ENCODE data around the gene KCTD5.

The KCTD5 gene

DNA sequence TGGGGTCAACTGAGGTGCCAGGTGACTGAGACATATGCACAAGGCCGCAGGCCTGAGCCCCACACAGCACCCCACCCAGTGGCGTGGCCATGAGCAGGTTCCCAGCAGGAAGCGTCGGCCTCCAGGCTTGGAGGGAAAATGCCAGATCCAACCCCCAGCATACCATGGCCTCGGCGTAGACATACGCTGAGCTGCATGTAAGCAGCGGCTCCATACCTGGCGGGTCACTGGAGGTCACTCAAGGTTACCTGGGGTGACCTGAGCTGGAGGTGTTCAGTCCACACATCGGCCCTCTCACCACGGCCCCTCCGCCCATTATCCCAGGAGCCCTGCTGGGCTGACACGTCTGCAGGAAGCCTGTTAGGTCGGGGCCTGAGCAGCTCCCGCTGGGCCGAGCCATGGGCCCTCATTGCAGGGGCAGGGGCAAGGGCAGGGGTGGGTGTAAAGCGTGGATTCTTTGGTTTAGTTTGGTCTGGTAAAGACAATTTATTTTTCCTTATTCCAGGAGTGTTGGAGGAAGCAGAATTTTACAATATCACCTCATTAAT lies 15.2 kb downstream of the KCTD5 start:
- DNase-seq (ENCODE audit: low read depth in 2 of 2) = no peak

DNA sequence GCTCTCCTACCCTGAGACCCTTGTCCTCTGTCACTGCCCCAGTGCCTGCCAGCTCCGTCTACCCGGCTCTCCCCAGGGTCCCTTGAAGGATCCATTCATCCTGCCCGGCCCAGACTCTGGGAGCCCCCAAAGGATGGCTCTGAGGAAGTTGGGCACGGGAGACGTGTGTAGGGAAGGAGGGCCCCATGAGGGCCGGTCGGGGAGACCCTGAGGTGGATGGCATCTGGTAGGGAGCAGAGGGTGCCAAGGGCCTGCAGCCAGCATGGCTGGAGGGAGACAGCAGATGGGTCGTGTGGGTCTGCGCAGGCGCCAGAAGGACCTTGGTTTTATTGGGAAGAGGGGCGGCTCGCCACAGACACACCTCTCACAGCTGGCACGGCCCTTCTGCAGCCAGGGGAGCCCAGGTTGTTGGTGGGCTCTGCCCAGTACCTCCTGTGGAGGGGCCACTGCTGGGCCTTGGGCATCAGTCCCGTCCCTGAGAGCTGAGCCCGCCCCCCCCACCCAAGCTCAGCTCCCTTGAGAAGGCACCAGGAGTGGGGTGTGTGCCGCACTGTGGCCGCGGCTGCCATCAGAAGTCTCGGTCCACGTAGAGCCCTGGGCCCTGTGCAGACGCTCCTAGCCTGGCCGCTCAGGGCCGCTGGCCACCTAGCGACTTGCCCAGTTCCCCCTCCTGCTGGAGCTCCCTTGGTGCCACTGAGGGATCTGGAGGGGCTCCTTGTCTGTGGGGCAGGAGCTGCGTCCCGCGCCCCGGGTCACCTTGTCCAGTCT lies 16.0 kb downstream of the KCTD5 start:
- no peak for DNase-seq (ENCODE audit: low read depth in 2 of 2)

DNA sequence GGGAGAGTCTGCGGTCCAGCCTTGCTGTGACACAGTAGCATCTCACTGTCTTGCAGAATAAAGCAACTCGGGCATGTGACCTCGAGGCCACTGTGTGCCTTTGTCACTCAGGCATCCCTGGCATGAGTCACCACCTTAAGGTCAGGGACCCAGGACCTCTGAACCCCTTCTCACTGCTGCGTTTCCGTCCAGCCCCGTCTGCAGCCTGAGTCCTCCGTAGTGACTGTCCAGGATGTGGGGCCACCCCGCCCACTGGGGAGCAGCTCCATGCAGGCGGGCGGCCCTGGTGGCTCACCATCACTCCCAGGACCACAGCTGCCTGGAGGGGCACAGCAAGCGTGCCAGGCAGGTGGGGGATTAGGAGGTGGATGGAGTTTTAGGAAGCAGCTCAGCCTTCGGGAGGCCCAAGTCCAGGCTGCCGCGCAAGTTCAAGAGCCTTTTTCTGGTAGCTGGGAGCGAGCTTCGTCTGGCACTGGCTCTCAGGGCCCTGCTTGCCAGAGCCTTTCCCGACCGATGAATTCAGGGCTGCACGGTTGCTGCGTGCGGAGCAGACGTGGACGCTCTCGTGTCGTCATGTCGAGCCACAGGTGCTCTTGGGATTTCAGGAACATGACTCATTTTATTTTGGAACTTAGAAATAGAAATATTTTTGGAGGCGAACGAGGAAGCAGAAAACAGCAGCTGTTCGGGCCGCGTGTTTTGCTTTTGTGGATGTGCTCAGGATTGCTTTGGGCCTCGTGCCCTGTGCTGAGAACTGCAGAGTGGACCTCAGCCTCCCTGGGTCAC lies 16.8 kb downstream of the KCTD5 start:
- DNase-seq (ENCODE audit: low read depth in 2 of 2) = no peak

DNA sequence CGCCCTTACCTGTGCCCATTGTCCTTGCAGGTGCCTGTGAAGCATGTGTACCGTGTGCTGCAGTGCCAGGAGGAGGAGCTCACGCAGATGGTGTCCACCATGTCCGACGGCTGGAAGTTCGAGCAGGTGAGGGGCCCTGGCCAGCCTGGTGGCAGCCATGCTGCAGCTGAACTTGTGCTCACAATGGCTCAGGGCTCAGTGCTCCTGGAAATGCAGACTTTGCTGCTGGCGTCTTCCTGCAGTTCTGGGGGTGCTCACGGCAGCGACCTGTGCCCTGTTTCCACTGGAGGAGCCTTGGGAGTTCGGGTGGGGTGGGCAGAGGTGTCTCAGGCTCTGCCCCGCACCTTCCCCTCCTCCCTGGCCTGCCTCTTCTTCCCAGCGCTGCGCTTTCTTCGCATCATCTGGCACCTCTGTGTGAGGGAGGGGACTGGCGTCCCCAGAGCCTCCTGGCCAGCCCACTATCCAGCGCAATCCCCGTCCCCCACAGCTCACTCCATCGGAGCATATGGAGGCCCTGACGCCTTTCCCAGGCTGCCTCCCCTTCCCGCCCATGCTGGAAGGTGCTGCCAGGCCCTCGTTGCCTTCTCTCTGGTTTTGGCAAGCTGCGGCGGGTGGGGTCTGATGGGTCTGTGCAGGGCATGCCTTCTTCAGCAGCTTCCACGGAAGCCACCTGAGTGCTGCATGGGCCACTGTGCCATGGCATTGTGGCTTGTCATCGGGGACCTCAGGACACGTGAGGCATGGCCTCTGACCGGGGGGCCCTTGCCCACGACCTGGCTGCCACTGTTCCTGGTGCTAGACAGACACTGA lies 17.7 kb downstream of the KCTD5 start:
- no peak for DNase-seq (ENCODE audit: low read depth in 2 of 2)

DNA sequence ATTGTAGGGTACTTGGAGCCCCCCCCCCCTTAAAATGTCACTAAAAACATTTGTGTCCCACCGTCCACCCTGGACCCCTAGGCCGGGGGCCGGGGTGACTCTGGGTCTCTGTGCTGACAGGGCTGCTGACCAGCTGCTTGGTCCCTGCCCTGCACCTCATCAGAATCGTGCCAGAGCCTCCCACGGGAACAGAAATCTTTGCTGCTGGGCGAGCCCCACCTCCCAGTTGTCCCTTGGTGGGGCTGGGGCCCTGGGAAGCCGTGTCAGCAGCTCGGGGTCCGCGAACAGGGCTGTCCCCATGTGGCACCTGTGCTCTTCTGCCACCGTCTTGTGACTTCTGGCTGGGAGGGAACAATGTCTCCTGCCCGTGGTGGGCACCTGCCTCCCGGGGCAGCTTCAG lies 18.5 kb downstream of the KCTD5 start:
- no peak for DNase-seq (ENCODE audit: low read depth in 2 of 2)

DNA sequence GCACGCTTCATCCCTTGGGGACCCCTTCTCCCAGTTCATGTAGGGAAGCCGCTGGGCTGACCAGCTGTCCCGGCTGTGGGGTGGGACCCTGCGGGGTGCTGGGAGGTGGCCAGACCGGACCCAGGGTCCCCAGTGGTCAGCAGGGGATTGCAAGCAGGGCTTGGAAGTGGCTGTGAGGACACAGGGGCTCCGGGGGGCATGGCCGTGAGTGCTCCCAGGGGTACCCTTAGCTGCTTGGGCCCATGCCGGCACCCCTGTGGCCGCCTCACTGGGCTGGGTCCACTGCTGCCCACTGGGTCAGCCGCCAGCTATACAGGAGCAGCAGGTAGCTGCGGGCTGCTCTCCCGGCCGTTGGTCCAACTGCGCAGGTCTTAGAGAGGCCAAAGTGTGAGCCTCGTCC lies 18.9 kb downstream of the KCTD5 start:
- DNase-seq (ENCODE audit: low read depth in 2 of 2) = no peak

DNA sequence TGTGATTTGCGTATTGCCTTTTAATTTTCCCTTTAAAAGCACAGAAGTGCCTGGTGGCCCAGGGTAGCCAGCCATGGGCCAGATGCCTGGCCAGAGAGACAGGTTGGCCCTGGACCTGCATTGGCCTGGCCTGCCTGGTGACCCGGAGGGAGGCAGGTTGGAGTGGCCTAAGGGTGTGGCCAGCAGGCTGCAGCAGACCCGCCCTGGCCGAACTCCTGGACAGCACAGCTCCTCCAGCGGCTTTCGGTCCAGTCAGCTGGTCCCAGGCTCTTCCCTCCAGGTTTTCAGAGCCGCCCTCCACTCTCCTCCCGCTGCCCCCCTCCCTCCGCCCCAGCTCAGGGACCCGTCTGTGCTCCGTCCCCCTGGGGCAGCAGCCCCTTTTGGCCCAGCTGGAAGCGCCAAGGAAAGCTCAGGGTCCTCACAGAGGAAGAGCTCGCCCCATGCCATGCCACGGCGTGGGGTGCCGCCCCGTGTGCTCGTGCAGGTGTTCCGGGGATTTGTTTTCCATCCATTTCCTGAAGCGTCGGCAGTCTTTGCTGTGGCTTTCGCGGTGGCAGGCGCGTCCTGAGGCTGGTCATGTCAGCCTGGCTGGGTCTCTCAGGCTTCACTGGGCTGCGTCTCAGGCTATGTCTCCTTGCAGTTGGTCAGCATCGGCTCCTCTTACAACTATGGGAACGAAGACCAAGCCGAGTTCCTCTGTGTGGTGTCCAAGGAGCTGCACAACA lies 19.6 kb downstream of the KCTD5 start:
- DNase-seq (ENCODE audit: low read depth in 2 of 2) = no peak

DNA sequence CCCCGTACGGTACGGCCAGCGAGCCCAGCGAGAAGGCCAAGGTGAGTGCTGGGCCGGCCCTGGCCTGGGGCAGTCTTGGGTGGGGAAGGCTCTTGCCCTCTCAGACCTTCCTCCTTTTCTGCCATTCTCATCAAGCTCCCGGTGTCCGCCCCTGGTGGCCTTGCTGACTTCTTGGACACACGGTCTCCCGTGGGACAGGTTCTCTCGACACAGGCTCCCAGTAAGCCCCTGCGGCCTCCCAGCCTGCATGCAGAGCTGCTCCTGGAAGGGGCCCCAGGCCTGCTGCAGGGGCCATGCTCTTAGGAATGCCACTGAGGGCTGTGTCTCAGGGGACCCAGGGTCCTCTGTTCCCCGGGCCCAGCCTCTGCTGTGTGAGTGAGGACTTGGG lies 20.1 kb downstream of the KCTD5 start:
- no peak for DNase-seq (ENCODE audit: low read depth in 2 of 2)

DNA sequence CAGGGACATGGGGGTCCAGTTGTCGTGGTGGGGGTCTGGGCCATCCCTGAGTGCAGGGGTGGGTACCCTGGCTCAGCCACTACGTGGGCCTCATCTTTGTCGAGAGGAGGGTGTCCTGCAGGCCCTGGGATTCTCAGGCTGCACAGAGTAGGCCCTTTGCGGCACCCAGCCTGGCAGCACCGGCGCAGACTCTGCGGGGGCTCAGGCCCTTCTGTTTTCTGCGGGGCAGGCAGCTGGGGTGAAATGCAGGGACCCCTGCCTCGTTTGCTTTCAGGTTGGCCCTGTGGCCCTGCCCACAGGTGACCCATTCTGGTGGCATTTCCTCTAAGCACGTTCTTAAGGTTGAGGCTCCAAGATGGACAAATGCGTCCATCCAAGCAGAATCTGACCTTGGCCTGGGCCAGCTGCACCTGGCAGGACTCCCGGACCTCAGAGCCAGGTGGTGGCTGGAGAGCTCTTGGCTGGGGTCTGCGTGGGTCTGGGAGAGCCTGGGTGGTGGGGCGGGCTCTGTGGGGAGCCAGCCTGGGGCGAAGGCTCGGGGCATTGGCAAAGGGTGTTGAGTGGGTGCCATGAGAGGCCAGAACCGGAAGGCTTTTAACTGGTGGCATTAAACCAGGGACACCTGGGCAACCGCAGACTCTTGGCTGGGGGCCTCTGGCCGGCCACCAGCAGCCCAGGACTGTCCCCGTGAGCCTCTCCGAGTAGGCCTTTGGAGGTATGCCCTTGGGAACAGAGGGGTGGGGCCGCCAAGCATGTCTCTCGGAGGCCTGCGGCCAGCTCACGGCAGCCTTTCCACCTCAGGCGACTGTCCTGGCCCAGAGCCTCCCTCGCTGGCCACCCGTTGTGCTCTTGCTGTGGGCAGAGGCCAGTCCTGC lies 20.8 kb downstream of the KCTD5 start:
- no peak for DNase-seq (ENCODE audit: low read depth in 2 of 2)

DNA sequence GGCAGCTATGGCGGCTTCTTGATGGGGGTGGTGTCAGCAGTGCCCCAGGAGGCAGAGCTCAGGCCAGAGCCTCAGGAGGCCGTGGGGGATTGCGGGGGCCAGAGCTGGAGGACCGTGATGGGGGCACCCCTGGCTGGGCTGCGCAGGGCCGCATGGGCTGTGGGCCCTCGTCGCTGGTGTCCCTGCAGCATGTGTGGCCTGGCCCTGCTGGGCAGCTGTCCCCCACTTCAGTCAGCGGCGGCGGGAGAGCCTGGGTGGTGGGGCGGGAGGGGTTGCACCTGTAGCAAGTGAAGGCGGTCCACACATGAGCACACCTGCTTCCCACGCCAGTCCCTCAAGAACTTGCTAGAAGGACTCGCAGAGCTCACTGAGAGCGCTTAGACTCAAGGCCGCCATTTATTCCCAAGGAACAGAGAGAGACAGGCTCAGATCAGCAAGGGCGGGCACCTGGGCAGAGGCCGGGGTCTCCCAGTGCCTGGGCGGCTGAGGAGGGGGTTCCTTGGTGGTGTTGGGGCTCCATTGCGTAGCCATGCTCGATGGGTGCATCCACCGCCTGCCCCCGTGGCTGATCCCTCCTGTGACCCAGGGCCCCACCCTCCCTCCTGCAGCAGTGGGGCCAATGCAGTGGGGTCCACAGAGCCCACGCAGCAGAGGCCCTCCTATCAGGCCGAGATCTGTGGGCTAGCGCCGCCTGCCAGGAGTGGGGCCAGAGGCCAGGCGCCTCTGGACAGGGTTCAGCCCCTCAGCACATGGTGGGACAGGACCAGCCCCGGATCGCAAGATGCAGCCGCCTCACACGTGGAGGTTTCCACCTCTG lies 22.1 kb downstream of the KCTD5 start:
- no peak for DNase-seq (ENCODE audit: low read depth in 2 of 2)

DNA sequence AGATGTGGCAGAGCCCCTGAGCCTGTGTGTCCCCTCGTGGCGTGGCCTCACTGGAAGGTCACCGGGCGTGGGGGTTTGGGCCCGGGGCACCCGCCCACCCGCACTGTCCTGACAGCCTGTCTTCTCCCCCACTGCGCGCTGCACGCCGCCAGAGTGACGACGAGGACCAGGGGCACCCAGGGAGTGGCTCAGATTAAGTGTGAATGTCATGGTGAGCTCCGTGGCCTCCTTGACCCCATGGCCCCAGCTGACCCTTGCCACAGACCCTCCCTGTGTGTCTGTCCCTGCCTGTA lies 22.6 kb downstream of the KCTD5 start:
- DNase-seq (ENCODE audit: low read depth in 2 of 2) = no peak

DNA sequence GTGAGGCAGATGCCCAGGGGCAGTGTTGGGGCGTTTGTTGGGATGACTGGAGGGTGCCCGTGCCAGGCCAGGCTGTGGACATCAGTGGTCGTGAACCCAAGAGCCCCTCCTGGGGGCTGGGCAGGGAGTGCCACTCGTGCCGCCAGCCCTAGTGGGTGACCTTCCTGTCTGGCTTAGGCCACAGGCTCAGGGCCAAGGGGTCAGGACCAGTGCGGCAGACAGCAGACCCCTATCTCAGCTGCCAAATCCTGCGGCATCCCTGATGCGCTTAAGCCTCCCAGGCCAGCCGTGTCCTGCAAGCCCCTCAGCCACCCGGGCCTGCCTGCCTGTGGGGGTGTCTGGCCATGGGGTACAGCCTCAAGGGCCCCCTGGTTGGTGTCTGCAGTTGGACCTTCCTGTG lies 23.0 kb downstream of the KCTD5 start:
- DNase-seq (ENCODE audit: low read depth in 2 of 2) = no peak

DNA sequence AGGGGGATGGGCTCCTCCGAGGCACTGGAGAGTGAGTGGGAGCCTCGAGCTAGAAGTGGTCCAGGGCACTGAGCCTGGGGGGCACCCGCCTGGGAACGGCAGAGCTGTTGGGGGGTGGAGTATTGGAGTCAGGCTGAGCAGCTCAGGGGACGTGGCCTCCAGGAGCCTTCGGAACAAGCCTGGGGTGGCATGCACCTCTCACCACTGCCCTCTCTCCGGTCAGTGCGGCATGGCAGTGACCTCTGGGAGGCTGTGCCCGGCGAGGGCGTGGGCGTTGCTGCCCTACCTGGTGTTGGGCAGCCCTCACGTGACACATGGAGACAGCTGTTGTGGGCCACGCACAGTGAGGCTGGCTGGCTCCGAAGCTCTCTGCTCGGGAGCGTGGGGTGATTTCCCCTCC lies 23.8 kb downstream of the KCTD5 start:
- DNase-seq (ENCODE audit: low read depth in 2 of 2) = no peak

DNA sequence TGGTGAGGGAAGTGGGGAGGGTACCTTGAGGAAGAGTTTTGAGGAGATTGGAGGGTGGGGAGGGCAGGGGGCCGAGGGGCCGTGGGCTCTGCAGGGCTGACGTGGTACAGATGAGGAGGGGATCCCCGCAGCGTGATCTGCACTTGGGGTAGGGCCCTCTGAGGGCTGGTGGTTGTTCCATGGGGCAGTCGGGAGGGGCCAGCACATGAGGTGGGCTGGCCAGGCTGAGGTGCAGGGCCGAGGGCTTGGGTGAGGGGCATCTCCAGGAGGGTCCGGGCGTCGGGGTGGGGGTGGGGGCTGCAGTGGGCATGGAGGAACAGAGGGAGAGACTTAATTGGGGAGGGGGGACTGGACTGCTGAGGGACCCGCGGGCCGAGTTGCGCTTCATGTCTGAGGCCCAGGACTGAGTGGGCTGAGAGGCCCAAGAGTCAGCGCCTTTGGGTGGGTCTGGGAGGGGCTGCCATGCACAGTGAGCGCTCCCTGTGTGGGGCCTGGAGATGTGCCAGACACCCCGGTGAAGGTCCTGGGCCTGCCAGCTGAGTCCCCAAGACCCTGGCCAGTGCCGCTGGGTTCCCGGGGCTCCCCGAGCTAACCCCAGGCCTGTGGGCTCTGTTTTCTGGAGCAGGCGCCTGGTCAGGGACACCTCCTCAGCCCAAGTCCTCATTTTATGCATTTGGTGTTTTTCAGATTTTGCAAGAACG lies 24.4 kb downstream of the KCTD5 start:
- no peak for DNase-seq (ENCODE audit: low read depth in 2 of 2)

DNA sequence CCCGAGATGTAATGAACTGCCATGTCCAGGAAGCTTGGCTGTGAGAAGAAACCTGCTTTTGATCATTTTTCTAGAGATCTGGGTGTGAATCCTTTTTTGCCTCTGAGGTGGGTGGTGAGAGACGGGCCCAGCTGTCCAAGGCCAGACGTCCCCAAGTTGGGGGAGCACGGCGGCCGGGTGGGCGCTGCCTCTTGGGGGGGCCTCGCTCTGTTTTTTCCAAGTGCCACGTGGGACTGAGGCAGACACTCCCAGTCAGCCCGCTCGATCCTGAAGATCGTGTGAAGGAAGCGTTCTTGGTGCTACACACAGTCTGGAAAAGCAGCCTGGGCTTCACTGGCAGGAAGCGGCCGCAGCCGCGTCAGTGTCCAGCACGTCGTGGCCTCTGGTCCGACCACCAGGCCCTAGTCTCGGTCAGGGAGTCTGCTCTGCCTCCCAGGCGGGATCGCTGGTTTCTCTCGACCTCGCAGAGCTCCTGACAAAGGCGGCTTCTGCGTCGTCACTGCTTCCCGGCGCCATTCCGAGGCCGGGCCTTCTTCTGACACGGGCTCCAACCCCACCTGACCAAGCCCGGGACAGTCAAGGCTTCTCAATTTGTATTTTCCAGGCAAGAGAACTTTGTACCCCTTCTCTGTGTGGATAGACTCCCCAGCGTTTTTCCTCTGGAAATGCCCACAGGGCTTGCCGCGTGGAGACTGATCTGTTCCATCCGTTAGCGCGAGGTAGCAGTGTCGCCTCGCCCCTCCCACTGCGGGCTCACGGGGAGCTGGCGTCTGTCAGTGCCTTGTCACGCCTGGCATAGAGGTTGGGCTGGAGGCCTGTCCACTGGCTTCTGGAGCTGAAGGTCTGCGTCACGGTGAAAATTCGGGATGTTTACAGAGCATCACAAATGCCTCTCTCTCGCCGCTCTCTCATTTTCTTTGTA lies 25.3 kb downstream of the KCTD5 start:
- DNase-seq (ENCODE audit: low read depth in 2 of 2) = no peak

DNA sequence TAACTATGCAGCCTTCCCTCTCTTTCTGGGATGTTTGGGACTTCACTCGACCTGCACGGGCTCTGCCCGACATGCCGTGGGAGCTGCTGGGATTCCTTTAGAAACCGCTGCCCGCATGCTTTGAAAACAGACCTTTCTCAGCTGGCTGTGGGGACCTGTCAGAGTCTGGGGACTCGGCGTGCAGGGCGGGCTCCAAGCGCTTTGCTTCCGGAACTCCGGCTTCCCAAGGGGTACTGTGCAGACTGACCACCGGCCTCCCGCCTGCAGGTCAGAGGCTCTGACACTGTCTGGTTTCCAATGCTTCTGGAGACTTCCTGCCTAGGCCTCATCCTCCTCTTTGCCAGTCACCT lies 25.9 kb downstream of the KCTD5 start:
- DNase-seq (ENCODE audit: low read depth in 2 of 2) = no peak

DNA sequence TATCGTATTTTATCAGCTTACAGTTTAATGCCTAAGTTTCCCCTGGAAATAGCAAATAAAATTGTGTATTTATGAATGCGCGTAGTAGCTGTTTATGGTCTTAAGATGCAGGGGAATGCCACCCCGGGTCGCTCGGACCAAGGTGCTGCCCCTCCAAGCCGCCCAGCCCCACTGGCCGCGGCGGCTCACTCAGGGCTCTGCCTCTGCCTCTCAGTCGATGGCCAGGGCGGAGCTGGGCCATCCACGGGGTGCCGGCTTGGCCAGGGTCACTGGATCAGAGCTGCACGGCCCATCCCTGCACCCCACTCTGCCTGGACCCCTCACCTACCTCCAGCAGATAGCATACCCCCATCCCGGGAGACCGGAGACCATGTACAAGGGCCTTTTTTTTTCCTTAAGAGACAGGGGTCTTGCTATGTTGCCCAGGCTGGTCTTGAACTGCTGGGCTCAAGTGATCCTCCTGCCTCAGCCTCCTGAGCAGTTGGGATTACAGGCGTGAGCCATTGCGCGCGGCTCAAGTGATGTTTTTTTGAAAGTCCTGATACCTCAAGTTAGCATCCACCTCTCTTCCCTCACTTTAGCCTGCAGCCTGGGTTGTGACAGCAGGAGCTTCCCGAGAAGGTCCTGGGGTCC lies 26.7 kb downstream of the KCTD5 start:
- no peak for DNase-seq (ENCODE audit: low read depth in 2 of 2)

DNA sequence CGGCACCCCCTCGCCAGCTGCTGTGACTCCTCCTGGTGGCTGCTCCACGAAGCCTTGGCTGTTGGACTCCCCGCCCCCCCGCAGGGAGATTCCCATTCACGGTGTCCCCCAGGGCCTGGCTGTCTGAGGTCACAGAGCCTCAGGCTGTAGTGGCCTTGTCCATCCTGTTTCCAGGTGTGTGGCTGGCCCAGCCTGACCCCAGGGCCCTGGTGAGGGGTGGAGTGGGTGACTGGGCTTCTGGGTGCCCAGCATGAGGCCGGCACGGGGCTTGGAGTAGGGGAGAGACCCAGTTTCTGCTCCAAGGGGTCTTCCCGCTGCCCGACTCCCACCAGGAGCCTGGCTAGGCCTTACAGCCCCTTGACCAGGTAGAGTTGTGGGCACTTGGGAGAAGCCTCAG lies 27.3 kb downstream of the KCTD5 start:
- no peak for DNase-seq (ENCODE audit: low read depth in 2 of 2)

All from fibroblast of skin of left quadriceps (primary cell).